Brain pericyte (primary cell): Measurements from ENCODE around the gene MAN2B2.
"Not testable (repeated sequence)": the region's sequence is repeated elsewhere in the genome, so short reads cannot be mapped to it uniquely, and the experiment has no call there.

Source experiments
- DNase-seq: peaks from one replicate; pipeline ENCODE4 v3.0.0-alpha.2; 2012; ENCODE audit warnings: low read depth, low spot score

Gene MAN2B2

GRCh38 chr4:6616087-6616995, 41.4 kb downstream of the MAN2B2 start:
- DNase-seq: no peak

GRCh38 chr4:6617246-6617645, 42.3 kb downstream of the MAN2B2 start:
- DNase-seq: no peak

- DNase-seq: no peak
Observed at GRCh38 chr4:6618386-6619115, 43.6 kb downstream of the MAN2B2 start.

- DNase-seq: no peak
Observed at GRCh38 chr4:6619116-6619465, 44.1 kb downstream of the MAN2B2 start.

- no peak for DNase-seq
Observed at GRCh38 chr4:6619466-6620255, 44.7 kb downstream of the MAN2B2 start.

GRCh38 chr4:6620296-6620695, 45.3 kb downstream of the MAN2B2 start:
- no peak for DNase-seq

GRCh38 chr4:6620891-6621555, 46.0 kb downstream of the MAN2B2 start:
- no peak for DNase-seq

GRCh38 chr4:6621556-6621927, 46.6 kb downstream of the MAN2B2 start:
- no peak for DNase-seq

- no peak for DNase-seq
Observed at GRCh38 chr4:6622744-6623143, 47.8 kb downstream of the MAN2B2 start.

GRCh38 chr4:6625256-6625655, 50.3 kb downstream of the MAN2B2 start:
- DNase-seq: no peak

- no peak for DNase-seq
Observed at GRCh38 chr4:6626066-6626465, 51.1 kb downstream of the MAN2B2 start.

- no peak for DNase-seq
Observed at GRCh38 chr4:6627832-6628231, 52.8 kb downstream of the MAN2B2 start.

GRCh38 chr4:6628484-6628883, 53.5 kb downstream of the MAN2B2 start:
- not testable (repeated sequence) for DNase-seq

GRCh38 chr4:6632125-6632524, 57.1 kb downstream of the MAN2B2 start:
- DNase-seq: no peak

GRCh38 chr4:6633091-6633906, 58.3 kb downstream of the MAN2B2 start:
- DNase-seq: no peak

GRCh38 chr4:6634746-6635145, 59.8 kb downstream of the MAN2B2 start:
- no peak for DNase-seq

GRCh38 chr4:6639137-6639680, 64.2 kb downstream of the MAN2B2 start:
- no peak for DNase-seq

GRCh38 chr4:6640292-6641163, 65.5 kb downstream of the MAN2B2 start, which contains the start of gene MRFAP1:
TSS of gene MRFAP1 (plus strand) at chr4:6640685. CDS start at chr4:6640863, 178 bp downstream.
- DNase-seq: peak; percentile 75
